SK-N-SH (cell line): ENCODE data around the gene ARL6IP4. TPM values are rescaled to one million over a fixed set of nuclear protein-coding genes. Genes with fewer than 3 reads are reported as not detected.
A peak's percentile ranks its signal among the peaks of the same experiment; 100 is the strongest.

Experiments
- CTCF ChIA-PET: fragments of 300-600, 350-600 bp; formaldehyde crosslinking; extraction: SDS; loops from one replicate; lab custom pipeline; 2021; lab: Yijun Ruan, JAX
- POLR2A ChIA-PET: fragments of 350-600 bp; sonication (Branson Sonifier 250); formaldehyde crosslinking; extraction: SDS; loops from one replicate; lab custom pipeline; 2020; ENCODE audit warnings: antibody characterized with exemption, inconsistent platforms; lab: Yijun Ruan, JAX
- DNase-seq: peaks from one replicate; pipeline ENCODE4 v3.0.0; 2012
- H2AFZ ChIP-seq: fragments of 200-600 bp; sonication (generic); 2 replicates; pipeline ENCODE4 v1.8.1; 2016; ENCODE audit warnings: antibody characterized with exemption, mild to moderate bottlenecking, low read depth
- H3F3A ChIP-seq: fragments of 200-600 bp; sonication (generic); replicated peaks from 2 replicates; pipeline ENCODE3; 2016; ENCODE audit warnings: antibody characterized with exemption, mild to moderate bottlenecking; ENCODE audit not compliant: insufficient read depth
- H3K27ac ChIP-seq, 2 experiments: fragments of 200-500 bp in 1 of 2; fragments of 200-600 bp in 1 of 2; sonication (Bioruptor generic) in 1 of 2; sonication (generic), shearing (Covaris generic) in 1 of 2; 2 replicates each; pipeline versions ENCODE4 v1.5.1 to v1.6.1; 2014 to 2016; ENCODE audit warnings: low read depth in 2 of 2, inconsistent platforms in 1 of 2, low read length in 1 of 2, mild to moderate bottlenecking in 1 of 2, mixed read lengths in 1 of 2
- H3K27me3 ChIP-seq: fragments of 200-600 bp; sonication (generic), shearing (Covaris generic); 2 replicates; pipeline ENCODE4 v1.6.1; 2016; ENCODE audit warnings: mixed run types; ENCODE audit not compliant: insufficient read depth
- H3K36me3 ChIP-seq, 2 experiments: fragments of 200-500 bp in 1 of 2; fragments of 200-600 bp in 1 of 2; sonication (Bioruptor generic) in 1 of 2; sonication (generic) in 1 of 2; replicated peaks in 1 of 2; 2 replicates each; pipeline versions ENCODE3 to v1.5.1; 2014 to 2016; ENCODE audit warnings: low read length in 1 of 2, mild to moderate bottlenecking in 1 of 2; ENCODE audit not compliant: insufficient read depth in 2 of 2, control insufficient read depth in 1 of 2
- H3K4me1 ChIP-seq, 2 experiments: fragments of 200-500 bp in 1 of 2; fragments of 200-600 bp in 1 of 2; sonication (Bioruptor generic) in 1 of 2; sonication (generic), shearing (Covaris generic) in 1 of 2; 2 replicates each; pipeline versions ENCODE4 v1.5.1 to v1.6.1; 2014 to 2016; ENCODE audit warnings: low read depth in 1 of 2, low read length in 1 of 2, mixed run types in 1 of 2; ENCODE audit not compliant: insufficient read depth in 2 of 2, control insufficient read depth in 1 of 2
- H3K4me2 ChIP-seq: fragments of 200-600 bp; sonication (generic), shearing (Covaris generic); 2 replicates; pipeline ENCODE4 v1.6.1; 2017; ENCODE audit warnings: mixed run types
- H3K4me3 ChIP-seq, 2 experiments: fragments of 200-500 bp in 1 of 2; fragments of 200-600 bp in 1 of 2; sonication (Bioruptor generic) in 1 of 2; sonication (generic), shearing (Covaris generic) in 1 of 2; 2 replicates each; pipeline versions ENCODE4 v1.5.1 to v1.8.1; 2014 to 2016; ENCODE audit warnings: low read depth in 2 of 2, inconsistent platforms in 1 of 2, low read length in 1 of 2, mild to moderate bottlenecking in 1 of 2, mixed read lengths in 1 of 2, moderate library complexity in 1 of 2
- H3K79me2 ChIP-seq: fragments of 200-600 bp; sonication (generic); 2 replicates; pipeline ENCODE4 v1.8.1; 2017; ENCODE audit warnings: mild to moderate bottlenecking; ENCODE audit not compliant: insufficient read depth
- H3K9ac ChIP-seq: fragments of 200-600 bp; sonication (generic); 2 replicates; pipeline ENCODE4 v1.6.1; 2017; ENCODE audit warnings: mixed run types
- H3K9me2 ChIP-seq: fragments of 200-600 bp; sonication (generic); 2 replicates; pipeline ENCODE4 v1.6.1; 2017; ENCODE audit warnings: mixed run types
- H3K9me3 ChIP-seq: fragments of 200-600 bp; sonication (generic); 2 replicates; pipeline ENCODE4 v1.6.1; 2017; ENCODE audit warnings: mixed run types, mild to moderate bottlenecking, moderate library complexity
- H4K20me1 ChIP-seq: fragments of 200-600 bp; sonication (generic); 2 replicates; pipeline ENCODE4 v1.6.1; 2017; ENCODE audit warnings: mild to moderate bottlenecking, mixed run types; ENCODE audit not compliant: insufficient read depth
- CHD2 ChIP-seq: fragments of 150-350 bp; IDR thresholded peaks from 2 replicates; pipeline ENCODE4 v1.6.1; 2018; ENCODE audit warnings: low read length; ENCODE audit not compliant: partially characterized antibody
- CTCF ChIP-seq: fragments of 200-600 bp; sonication (generic); IDR thresholded peaks from 2 replicates; pipeline ENCODE4 v1.6.1; 2017; ENCODE audit warnings: antibody characterized with exemption, mild to moderate bottlenecking, moderate library complexity
- EP300 ChIP-seq, 2 experiments: IDR thresholded peaks; 2 replicates each; pipeline versions ENCODE4 v1.4.0 to v1.6.1; 2012; ENCODE audit warnings: borderline replicate concordance in 1 of 2, low read depth in 1 of 2, low read length in 1 of 2
- FOXM1 ChIP-seq: IDR thresholded peaks from 2 replicates; pipeline ENCODE4 v1.4.0; 2012; ENCODE audit warnings: low read depth, mild to moderate bottlenecking
- JUND ChIP-seq: IDR thresholded peaks from 2 replicates; pipeline ENCODE4 v1.4.0; 2012
- NFIC ChIP-seq: IDR thresholded peaks from 2 replicates; pipeline ENCODE4 v1.4.0; 2012; ENCODE audit warnings: borderline replicate concordance
- POLR2AphosphoS5 ChIP-seq: IDR thresholded peaks from 2 replicates; pipeline ENCODE4 v1.6.1; 2012; ENCODE audit warnings: low read depth, low read length
- REST ChIP-seq: IDR thresholded peaks from 2 replicates; pipeline ENCODE4 v1.6.1; 2012; ENCODE audit warnings: mild to moderate bottlenecking, low read depth, low read length, moderate library complexity
- RFX5 ChIP-seq: IDR thresholded peaks from 2 replicates; pipeline ENCODE4 v1.6.1; 2012; ENCODE audit warnings: mild to moderate bottlenecking, improper control_type of control experiment, low read length
- RXRA ChIP-seq: IDR thresholded peaks from 2 replicates; pipeline ENCODE4 v1.4.0; 2012; ENCODE audit warnings: low read depth, mild to moderate bottlenecking, borderline replicate concordance
- SMC3 ChIP-seq: IDR thresholded peaks from 2 replicates; pipeline ENCODE4 v1.6.1; 2012; ENCODE audit warnings: low read depth, low read length, improper control_type of control experiment
- TCF12 ChIP-seq: IDR thresholded peaks from 2 replicates; pipeline ENCODE4 v1.4.0; 2012
- USF1 ChIP-seq: IDR thresholded peaks from 2 replicates; pipeline ENCODE4 v1.4.0; 2012; ENCODE audit warnings: low read depth, borderline replicate concordance
- YY1 ChIP-seq: IDR thresholded peaks from 2 replicates; pipeline ENCODE4 v1.4.0; 2012; ENCODE audit warnings: low read depth, mild to moderate bottlenecking
- ZBTB33 ChIP-seq: IDR thresholded peaks from 2 replicates; pipeline ENCODE4 v1.4.0; 2012; ENCODE audit warnings: low read depth, borderline replicate concordance
- WGBS: methylation state at CpG from one replicate; pipeline ENCODE4 v1.1.6; 2017; ENCODE audit warnings: low lambda C conversion rate; 5-methylcytosine and 5-hydroxymethylcytosine counted together
- polyA plus RNA-seq, 3 experiments: library from polyadenylated mRNA; depleted of rRNA; stranded (reverse); fragments of >200 nt; gene quantifications; 2 replicates each; pipeline ENCODE4 v1.2.3, GENCODE V29; 2012

The ARL6IP4 gene
- polyA plus RNA-seq, 1 of the 3 experiments (the other 2 are of a cell fraction), result 370 TPM

- Histone ChIP-seq H3K4me3 (no peak overlapping the region), H3K4me1 (0 out of 4 replicates have a peak, but pooled peaks cover 0 to 6% of the 10 kb centered on the region in 2 experiments), H4K20me1 (no peaks in the 10 kb centered on the region), H3K9me3 (no peaks in the 10 kb centered on the region), H3K36me3 (no peaks in the 10 kb centered on the region), H3F3A (peaks cover 10% of the 10 kb centered on the region), H3K9me2 (no peaks in the 10 kb centered on the region), H3K27ac (no peak overlapping the region), H3K27me3 (no peaks in the 10 kb centered on the region), H3K9ac (no peak overlapping the region), H2AFZ (no peak overlapping the region), H3K4me2 (no peak overlapping the region), H3K79me2 (no peaks in the 10 kb centered on the region)
- ChIA-PET CTCF (interaction anchor here (1.4 to 13.7 kb wide), 6 partner anchors 11 to 318 kb away, joined by 3 to 148 read pairs (median 6); no protein-coding TSS in a partner anchor), POLR2A (no interaction called here)
- TF ChIP-seq ZBTB33 (no peak), NFIC (no peak), POLR2AphosphoS5 (no peak), REST (peak; percentile 87; the same call in 1 of the 2 replicates), FOXM1 (no peak), JUND (no peak), USF1 (no peak)
- peak; percentile 6 for DNase-seq
- WGBS, result 79% methylated on average over 2 of the region's 2 CpGs
Observed at GRCh38 chr12:122956035-122956434, 24.4 kb upstream of the ARL6IP4 start.

- H3K9me3 ChIP-seq, result no peaks in the 10 kb centered on the region
- no peak overlapping the region for H2AFZ ChIP-seq
- no peak overlapping the region for H3K4me2 ChIP-seq
- no peaks in the 10 kb centered on the region for H3K36me3 ChIP-seq
- H3K4me1 ChIP-seq, result no peaks in the 10 kb centered on the region; a peak in 1 of 4 replicates
- H3K27me3 ChIP-seq, result no peaks in the 10 kb centered on the region
- H3K9ac ChIP-seq, result no peak overlapping the region
- POLR2A ChIA-PET, result no interaction called here
- H3F3A ChIP-seq, result peaks cover 4% of the 10 kb centered on the region
- CTCF ChIA-PET, result no interaction called here
- peak; percentile 7 for DNase-seq
- H3K4me3 ChIP-seq, result no peak overlapping the region
- 95% methylated on average over 5 of the region's 5 CpGs for WGBS
- no peak for TF ChIP-seq EP300 (IDR thresholded peaks at IDR 0.05; ENCODE audit: borderline replicate concordance in 1 of 2, low read depth in 1 of 2, low read length in 1 of 2)
- TF ChIP-seq JUND, result no peak
- TF ChIP-seq CHD2, result no peak
- no peak for TF ChIP-seq RFX5
- no peak for TF ChIP-seq CTCF
- TF ChIP-seq YY1, result no peak
- TF ChIP-seq USF1, result no peak
- no peak for TF ChIP-seq NFIC
- TF ChIP-seq TCF12, result no peak
- TF ChIP-seq RXRA, result no peak
- no peak for TF ChIP-seq SMC3
- no peaks in the 10 kb centered on the region for H3K79me2 ChIP-seq
- H3K27ac ChIP-seq, result no peak overlapping the region
- H3K9me2 ChIP-seq, result no peaks in the 10 kb centered on the region
- no peaks in the 10 kb centered on the region for H4K20me1 ChIP-seq
Observed at GRCh38 chr12:122958198-122958888, 22.1 kb upstream of the ARL6IP4 start.
